ENCODE data around the gene SLC9A9.
"Not testable (repeated sequence)": the region's sequence is repeated elsewhere in the genome, so short reads cannot be mapped to it uniquely, and the experiment has no call there.

Gene SLC9A9

DNA sequence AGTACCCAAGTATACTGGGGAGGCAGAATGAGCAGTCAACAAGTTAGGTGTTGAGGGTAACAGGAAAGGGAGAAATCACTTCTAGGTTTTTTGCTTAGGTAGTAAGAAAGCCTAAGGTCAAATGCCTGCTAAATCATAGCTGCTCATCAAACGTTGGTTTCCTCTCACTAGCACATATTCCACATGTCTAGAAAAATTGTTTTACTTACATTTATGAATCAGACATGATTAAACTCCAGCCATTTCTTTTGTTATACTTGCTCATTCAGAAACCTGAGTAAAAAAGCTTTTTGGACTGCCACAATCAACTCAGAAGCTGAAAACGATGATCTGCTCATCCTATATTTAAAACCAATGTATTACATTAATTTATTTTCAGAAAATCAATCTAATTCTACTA, 40.2 kb downstream of the SLC9A9 start:
- DNase-seq: no peak

DNA sequence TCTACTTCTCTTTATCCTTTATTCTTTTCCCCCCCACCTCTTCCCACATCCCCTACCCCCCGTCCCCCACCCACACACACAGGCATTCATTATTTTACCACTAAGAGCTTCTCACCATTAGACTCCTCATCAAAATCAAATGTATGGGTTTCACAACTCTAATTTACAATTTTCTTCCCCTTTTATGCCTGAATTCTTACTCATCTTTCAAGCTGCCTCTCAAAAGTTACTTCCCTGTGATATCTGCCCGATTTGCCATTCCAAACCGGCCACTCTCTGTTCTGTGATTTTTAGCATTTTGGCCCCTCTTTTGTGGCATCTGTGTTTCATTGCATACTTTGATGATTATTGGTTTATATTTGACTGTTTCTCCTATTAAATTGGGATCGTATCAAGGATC, 42.2 kb downstream of the SLC9A9 start:
- peak; percentile 60 to 71 for DNase-seq

GRCh38 chr3:143805476-143805875, 42.8 kb downstream of the SLC9A9 start:
- not testable (repeated sequence) for DNase-seq

GRCh38 chr3:143801046-143801445, 47.2 kb downstream of the SLC9A9 start:
- DNase-seq: not testable (repeated sequence)

- not testable (repeated sequence) for DNase-seq
Measured at GRCh38 chr3:143798151-143798550, 50.1 kb downstream of the SLC9A9 start.

GRCh38 chr3:143795874-143796273, 52.4 kb downstream of the SLC9A9 start:
- DNase-seq: peak in 1 of 2 donors; percentile 4

GRCh38 chr3:143794793-143795462, 53.3 kb downstream of the SLC9A9 start:
- no peak for DNase-seq

GRCh38 chr3:143793971-143794370, 54.3 kb downstream of the SLC9A9 start:
- no peak for DNase-seq

- no peak for DNase-seq
Measured at GRCh38 chr3:143791386-143791785, 56.9 kb downstream of the SLC9A9 start.

DNA sequence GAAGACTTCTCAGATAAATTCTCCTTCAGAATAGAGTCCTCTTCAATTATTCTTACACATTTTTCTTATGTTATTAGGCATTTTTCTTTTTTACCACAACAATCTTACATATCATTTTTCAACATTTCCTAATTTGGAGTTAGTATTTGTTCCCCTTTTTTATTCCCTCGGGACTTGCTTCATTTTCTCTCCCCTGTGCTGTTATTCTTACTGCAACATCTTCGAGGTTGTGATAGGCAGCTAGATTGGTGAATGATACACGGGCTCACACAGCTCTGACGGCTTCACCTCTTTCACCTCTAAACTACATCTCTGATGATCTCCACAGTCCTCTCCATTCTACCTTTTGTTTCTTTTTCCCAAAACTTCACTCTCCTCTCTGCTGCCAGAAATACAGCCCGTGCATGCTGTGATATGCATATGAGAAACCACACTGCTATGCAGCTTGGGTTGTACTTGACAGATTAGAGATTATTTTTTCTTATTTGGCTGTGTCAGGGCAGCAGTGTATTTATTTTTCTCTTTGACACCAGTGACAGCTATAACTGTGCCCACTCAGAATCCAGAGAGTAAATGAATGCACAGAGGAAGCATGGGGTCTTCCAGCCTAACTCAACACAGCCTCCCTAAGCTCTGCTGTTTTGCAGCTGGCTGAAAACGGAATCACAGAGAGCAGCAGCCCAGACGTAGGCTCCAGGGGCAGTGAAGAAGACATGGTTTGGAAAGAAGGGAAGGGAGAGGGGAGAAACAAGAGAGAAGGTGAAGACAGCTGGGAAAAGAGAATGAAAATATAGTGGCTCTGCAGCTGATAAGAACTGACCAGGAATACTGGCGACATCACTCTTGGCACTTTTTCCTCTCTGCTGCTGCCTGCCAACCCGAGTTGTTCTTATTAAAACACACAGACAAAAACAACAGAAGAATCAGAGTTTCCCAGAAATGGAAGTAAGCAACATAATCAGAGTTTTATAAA, 61.8 kb downstream of the SLC9A9 start:
- DNase-seq: no peak

- DNase-seq: no peak
Measured at GRCh38 chr3:143784446-143784845, 63.8 kb downstream of the SLC9A9 start.

DNA sequence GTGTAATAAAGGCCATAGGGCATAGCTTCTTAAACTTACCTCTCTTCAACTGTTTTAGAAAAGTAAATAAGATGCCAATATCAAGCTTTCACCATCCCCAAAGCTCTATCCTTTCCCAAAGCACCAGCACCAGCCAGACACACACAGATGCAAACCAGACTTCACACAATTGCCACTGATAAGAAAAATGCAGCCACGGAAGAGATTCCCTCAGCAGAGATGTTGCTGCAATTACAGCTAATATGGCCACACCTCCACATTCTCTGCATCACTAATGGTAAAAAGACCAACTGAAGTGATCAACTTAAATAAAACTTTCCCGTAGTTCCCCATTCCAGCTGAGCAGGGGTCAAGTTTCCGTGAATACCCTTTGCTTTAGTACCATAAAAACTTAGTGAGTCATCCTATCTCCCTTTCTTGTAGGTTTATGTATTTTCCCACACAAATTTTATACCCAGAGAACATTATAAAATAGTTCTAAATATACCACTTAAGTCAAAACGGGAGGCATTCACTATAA, 64.4 kb downstream of the SLC9A9 start:
- no peak for DNase-seq

DNA sequence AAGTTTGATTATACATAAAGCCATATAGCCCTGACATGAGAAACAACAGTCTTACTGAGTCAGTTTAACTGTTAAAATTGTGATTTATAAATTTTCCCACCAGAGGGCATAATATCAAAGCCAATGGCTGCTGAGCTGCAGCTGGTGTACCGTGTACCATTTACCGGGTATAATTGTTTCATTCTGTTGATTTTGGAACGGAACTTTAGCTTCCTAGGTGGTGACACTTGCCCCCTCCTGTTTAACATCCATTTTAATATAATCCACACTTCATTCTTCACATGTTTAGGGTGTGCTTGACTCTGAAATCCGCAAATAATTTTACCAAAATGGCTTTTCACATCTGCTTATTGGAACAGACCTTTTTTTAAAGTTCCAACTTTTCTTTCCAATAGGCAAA, 72.8 kb downstream of the SLC9A9 start:
- peak; percentile 28 to 88 for DNase-seq

DNA sequence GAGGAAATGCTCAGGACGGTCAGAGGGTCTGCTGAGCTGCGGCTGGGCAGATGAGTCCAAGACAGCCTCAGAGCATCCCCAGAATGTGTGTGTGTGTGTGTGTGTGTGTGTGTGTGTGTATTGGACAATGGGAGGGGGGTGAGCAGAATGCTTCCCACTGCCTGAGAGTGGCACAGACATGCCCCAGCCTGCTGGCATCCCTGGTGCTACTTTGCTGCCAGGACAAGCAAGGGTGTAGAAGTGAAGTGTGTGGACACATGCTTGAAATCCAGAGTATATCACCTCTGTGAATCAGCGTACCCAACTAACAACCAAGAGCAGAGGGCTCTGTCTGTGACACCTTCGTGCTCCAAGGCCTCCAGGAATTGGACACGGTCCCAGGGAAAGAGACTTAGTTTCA, 76.3 kb downstream of the SLC9A9 start:
- no peak for DNase-seq

GRCh38 chr3:143771258-143771657, 77.0 kb downstream of the SLC9A9 start:
- DNase-seq: no peak

- DNase-seq: no peak
Measured at GRCh38 chr3:143770391-143770790, 77.9 kb downstream of the SLC9A9 start.

DNA sequence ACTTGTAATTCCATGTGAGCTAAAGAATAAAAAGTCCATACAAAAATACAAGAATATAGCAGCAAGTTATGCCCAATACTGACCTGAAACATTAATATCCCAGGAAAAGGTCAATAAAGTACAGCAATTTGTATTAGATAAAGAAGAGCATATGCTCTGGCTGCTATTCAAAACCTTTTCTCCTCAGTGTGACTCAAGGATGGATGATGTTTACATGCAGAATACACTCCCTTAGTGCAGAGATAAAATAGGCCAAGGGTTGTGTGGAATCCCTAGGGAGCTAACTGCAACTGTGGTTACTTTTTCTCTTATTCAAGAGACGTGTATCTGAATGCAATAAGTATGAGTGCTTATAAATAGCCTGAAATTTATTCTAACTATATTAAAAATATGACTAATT, 78.7 kb downstream of the SLC9A9 start:
- DNase-seq: no peak

DNA sequence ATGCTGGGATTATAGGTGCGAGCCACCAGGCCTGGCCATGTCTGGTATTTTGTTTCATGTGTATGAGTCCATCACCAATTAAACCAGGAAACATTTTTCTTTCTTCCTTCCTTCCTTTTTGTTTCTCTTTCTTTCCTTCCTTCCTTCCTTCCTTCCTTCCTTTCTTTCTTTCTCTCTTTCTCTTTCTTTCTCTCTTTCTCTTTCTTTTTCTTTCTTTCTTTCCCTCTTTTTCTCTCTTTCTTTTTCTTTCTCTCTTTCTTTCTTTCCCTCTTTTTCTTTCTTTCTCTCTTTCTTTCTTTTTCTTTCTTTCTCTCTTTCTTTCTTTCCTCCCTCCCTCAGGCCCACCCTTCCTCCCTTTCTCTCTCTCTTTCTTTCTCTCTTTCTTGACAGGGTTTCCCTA, 83.4 kb downstream of the SLC9A9 start:
- no peak for DNase-seq

DNA sequence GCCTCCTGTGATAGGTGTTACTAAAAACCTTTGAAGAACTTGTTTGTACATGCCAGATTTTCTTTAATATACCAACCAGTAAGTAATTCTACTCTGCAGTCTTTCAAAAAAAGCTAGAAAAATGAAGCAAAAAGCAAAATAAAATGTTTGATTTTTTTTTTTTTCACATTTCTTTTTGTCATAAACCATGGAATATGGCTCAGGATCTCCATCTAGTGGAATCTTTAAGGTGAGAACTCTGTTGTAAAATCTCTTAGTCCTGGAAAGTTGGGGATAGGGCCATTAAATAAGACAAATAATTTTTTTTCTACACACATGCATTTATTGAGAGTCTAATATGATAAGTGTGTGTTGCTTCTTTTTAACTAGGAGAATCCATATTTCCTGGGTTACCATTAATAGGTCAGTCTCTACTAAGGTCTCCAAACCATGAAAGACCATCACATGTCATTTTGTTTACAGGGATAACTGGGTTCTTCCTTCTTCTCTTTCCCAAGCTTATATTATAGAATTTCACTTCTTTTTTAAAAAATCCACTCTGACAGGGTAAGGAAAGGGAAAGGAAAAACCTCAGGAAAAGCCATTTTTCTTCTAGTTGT, 84.6 kb downstream of the SLC9A9 start:
- DNase-seq: no peak

DNA sequence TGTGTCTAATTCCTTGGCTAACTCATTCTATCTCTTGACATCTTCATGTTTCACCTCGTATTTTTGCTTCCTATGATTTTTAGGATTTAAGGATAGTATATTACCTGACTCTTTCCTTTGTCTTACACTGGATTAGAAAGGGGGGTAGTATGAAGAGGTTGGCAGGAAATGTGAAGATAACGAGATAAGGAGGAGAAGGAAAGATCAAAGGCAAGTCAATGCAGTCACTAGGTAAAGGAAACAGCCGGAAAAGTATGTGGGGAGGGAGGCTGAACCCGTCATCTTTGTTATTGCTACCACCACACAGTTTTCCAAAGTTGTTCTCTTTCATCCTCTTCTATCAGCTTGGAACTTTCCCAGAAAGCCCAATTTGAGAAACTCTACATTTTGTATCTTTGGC, 90.6 kb downstream of the SLC9A9 start:
- DNase-seq: no peak

GRCh38 chr3:143755978-143756377, 92.3 kb downstream of the SLC9A9 start:
- DNase-seq: no peak

GRCh38 chr3:143754090-143754489, 94.2 kb downstream of the SLC9A9 start:
- no peak for DNase-seq

- no peak for DNase-seq
Measured at GRCh38 chr3:143753456-143753855, 94.8 kb downstream of the SLC9A9 start.
